GM18861 (cell line): ENCODE results near the gene RPA3.
"Not testable (repeated sequence)": the region's sequence is repeated elsewhere in the genome, so short reads cannot be mapped to it uniquely, and the experiment has no call there.

Source experiments
- ATAC-seq: cut with Tn5 transposase; IDR thresholded peaks from one replicate; pipeline ENCODE4 v1.9.1; 2021; ENCODE audit not compliant: unreplicated experiment

Gene RPA3

DNA sequence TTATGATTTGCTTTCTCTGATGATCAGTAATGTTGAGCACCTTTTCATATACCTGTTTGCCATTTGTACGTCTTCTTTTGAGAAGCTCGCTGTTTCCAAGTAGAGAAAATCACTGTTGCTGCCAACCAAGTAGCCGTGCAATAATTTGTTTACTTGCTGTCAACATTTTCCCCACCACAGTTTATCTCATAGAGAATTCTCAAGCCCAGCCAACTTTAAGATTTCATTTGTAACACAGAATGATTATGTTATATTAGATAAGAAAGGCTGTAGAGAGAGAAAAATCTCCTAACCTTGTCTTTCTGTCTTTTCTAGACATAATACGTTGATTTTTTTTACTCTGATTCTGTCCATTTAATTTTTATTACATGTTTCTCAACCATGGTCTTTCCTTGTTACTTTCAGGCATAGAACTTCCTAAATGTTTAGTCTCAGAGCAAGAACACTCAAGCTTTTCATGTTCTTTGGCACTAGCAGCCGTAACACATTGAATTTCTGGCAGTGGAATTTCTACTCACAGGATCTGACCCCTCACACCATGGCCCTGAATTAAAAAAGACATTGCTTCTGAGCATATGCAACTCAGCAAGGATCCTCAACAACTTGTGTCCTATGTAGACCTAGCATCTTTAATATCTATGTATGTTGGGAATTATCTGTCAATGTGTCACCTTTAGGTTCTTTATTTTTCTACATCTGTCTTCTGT is 23.1 kb downstream of the RPA3 start:
- no peak for ATAC-seq

DNA sequence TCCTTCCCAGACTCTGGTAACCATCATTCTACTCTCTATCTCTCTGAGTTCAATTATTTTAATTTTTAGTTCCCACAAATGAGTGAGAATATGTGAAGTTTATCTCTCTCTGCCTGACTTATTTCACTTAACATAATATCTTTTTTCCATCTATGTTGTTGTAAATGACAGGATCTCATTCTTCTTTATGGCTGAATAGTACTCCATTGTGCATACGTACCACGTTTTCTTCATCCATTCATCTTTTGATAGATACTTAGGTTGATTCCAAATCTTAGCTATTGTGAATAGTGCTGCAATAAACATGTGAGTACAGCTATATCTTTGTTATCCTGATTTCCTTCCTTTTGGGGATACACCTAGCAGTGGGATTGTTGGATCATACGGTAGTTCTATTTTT is 23.9 kb downstream of the RPA3 start:
- no peak for ATAC-seq

- ATAC-seq: no peak
Observed at GRCh38 chr7:7693881-7694280, 24.5 kb downstream of the RPA3 start.

DNA sequence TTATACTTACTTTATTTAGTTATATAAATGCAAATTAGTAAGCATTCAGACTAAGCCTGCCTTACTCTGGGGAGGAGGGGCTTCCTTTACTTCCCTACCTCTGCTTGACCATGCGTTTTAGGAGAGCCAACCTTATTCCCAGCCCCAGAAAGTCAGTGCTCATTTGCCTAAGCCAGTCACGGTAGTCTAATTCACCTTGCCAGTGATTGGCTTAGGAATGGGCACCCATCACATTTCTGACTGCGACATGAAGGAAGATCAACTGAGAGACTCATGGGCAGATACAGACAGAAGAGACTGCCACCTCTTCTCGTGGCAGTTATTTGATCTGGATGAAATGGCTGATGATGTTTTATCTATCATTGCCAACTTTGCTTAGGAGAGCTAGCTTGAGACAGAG is 29.5 kb downstream of the RPA3 start:
- ATAC-seq: no peak

- ATAC-seq: no peak
Observed at GRCh38 chr7:7688310-7688709, 30.1 kb downstream of the RPA3 start.

GRCh38 chr7:7687800-7688199 is 30.6 kb downstream of the RPA3 start:
- no peak for ATAC-seq

- ATAC-seq: no peak
Observed at GRCh38 chr7:7686811-7687508, 31.4 kb downstream of the RPA3 start.

DNA sequence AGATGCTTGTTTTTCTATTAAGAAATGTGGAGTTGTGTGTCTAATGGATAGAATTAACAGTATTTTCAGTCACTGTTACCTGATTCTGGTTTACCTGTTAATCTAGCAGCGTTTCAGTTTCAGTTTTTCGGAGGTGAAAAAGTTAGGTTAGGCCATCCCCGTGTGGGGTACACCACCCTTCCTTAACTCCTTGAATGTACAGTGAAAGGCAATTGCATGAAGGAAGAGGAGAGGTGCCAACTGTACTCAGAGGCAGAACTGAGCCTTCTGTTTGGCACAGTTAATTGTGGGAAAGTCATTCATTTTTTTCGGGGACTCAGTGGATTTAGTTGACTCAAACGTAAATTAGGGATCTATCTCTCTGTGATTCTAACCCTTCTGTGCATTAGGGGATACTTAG is 35.5 kb downstream of the RPA3 start:
- ATAC-seq: no peak

GRCh38 chr7:7681936-7682329 is 36.5 kb downstream of the RPA3 start:
- ATAC-seq: no peak

DNA sequence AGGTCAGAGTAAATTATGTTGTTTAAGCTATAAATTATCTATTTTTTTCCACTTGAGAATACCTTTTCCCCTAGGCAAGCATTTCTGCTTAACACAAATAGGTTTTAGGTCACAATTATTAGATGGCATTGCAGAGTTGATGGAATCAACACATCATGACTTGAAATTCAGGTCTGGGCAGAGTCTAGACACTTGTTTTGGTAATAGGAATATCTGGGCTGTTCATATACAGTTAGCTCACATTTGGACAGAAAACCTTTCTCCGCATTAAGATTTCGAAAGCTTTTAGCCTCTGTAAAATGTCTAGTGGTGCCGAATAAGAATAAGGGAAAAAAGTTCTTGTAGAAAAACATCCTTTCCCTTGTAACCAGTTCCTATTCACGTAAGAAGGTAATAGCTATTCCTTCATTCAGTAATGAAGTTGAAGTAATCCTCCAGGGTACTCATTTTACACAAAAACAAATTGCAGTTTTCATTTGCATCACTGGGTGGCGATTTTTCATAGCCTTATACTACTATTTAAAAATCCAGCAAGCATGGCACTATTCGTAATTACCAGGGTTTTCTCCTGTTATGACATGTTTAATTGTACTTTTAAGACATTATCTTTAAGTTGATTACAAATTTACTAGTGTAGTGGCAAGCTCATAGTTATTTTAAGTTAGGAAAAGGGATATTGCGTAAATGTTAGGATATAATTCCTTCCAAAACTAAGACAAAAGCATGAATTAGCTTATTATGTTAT is 37.0 kb downstream of the RPA3 start:
- peak; percentile 87 for ATAC-seq

DNA sequence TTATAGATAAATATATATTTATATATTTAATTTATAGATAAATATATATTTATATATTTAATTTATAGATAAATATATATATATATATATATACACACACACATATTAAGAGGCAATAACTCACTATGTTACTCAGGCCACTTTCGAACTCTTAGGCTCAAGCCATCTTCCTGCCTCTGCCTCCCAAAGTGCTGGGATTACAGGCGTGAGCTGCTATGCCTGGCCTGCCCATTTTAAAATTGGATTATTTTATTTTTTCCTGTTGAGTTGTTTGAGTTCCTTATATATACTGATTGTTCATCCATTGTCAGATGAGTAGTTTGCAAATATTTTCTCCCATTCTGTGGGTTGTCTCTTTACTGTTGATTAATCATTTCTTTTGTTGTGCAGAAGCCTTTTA is 38.8 kb downstream of the RPA3 start:
- not testable (repeated sequence) for ATAC-seq

- ATAC-seq: no peak
Observed at GRCh38 chr7:7675686-7676085, 42.7 kb downstream of the RPA3 start.

- ATAC-seq: no peak
Observed at GRCh38 chr7:7673240-7673550, 45.2 kb downstream of the RPA3 start.

DNA sequence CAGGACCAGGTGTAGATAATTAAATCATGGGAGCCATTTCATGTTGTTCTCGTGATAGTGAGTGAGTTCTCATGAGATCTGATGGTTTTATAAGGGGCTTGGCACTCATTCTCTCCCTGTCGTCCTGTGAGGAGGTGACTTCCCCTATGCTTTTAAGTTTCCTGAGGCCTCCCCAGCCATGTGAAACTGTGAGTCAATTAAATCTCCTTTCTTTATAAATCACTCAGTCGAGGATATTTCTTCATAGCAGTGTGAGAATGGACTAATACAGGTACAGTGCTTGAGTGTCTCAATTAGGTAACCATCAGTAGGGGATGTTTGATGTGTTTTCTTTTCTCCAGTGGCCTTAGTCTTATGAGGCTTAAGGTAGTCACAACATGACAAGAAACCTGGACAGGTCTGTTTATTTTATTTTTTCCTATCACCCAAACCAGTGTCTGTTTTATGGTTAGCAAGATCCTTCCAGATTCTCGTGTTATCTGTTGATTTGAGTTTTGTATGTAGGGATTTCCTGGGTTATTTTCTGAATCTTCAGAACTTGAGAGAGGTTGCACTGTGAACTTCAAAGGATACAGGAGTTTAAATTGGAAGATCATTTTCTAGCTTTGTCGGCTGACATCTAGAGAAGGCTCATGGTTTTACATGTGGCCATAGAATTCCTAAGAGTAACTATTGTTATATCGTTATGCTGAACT is 45.7 kb downstream of the RPA3 start:
- ATAC-seq: no peak

- ATAC-seq: no peak
Observed at GRCh38 chr7:7671361-7671760, 47.0 kb downstream of the RPA3 start.

GRCh38 chr7:7670490-7670889 is 47.9 kb downstream of the RPA3 start:
- no peak for ATAC-seq

- ATAC-seq: no peak
Observed at GRCh38 chr7:7668706-7669105, 49.7 kb downstream of the RPA3 start.

DNA sequence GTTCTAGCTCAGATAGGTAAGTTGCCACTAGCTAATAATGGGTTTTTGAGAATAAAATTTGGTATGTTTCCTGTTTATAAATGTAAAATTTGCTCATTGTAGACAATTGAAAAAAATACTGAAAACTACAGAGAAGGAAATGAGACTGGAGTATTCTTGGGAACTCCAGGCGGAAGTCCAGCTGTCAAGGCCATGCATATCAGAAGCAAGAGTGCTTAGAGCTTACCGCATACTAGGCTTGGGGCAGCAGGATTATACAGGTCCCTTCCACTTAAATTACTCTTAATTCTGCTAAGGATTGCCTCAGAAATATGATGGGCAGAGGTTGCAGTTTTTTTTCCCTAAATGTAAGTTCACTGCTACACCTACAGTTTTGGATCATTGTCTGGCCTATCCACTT is 51.2 kb downstream of the RPA3 start:
- ATAC-seq: no peak

- no peak for ATAC-seq
Observed at GRCh38 chr7:7665031-7665430, 53.4 kb downstream of the RPA3 start.

- ATAC-seq: no peak
Observed at GRCh38 chr7:7664291-7664690, 54.1 kb downstream of the RPA3 start.

- no peak for ATAC-seq
Observed at GRCh38 chr7:7662527-7662926, 55.9 kb downstream of the RPA3 start.

GRCh38 chr7:7656459-7656858 is 61.9 kb downstream of the RPA3 start:
- ATAC-seq: not testable (repeated sequence)
